GM19099 (cell line): ENCODE measurements around the gene SPON1.

Experiments used
- POLR2A ChIP-seq: IDR thresholded peaks from 3 replicates; pipeline ENCODE4 v1.6.1; 2011; ENCODE audit warnings: low read depth; ENCODE audit not compliant: insufficient read length; ENCODE audit errors: extremely low read depth

Gene SPON1

GRCh38 chr11:14218728-14219127 is 256.2 kb downstream of the SPON1 start:
- no peak for TF ChIP-seq POLR2A

GRCh38 chr11:14223636-14224288 is 261.2 kb downstream of the SPON1 start:
- no peak for TF ChIP-seq POLR2A

GRCh38 chr11:14224395-14224794 is 261.9 kb downstream of the SPON1 start:
- no peak for TF ChIP-seq POLR2A

- no peak for TF ChIP-seq POLR2A
These were observed 263.1 kb downstream of the SPON1 start for GRCh38 chr11:14225666-14226065.

- no peak for TF ChIP-seq POLR2A
These were observed 265.8 kb downstream of the SPON1 start for GRCh38 chr11:14228356-14228755.

GRCh38 chr11:14229472-14229871 is 266.9 kb downstream of the SPON1 start:
- no peak for TF ChIP-seq POLR2A

- TF ChIP-seq POLR2A: no peak
These were observed 267.9 kb downstream of the SPON1 start for GRCh38 chr11:14230407-14230806.

- TF ChIP-seq POLR2A: no peak
These were observed 270.1 kb downstream of the SPON1 start for GRCh38 chr11:14232652-14233051.

GRCh38 chr11:14234446-14234845 is 271.9 kb downstream of the SPON1 start:
- no peak for TF ChIP-seq POLR2A

- no peak for TF ChIP-seq POLR2A
These were observed 273.2 kb downstream of the SPON1 start for GRCh38 chr11:14235701-14236100.

GRCh38 chr11:14237444-14237961 is 275.0 kb downstream of the SPON1 start:
- no peak for TF ChIP-seq POLR2A

- no peak for TF ChIP-seq POLR2A
These were observed 277.7 kb downstream of the SPON1 start for GRCh38 chr11:14240221-14240620.

GRCh38 chr11:14240951-14241350 is 278.4 kb downstream of the SPON1 start:
- no peak for TF ChIP-seq POLR2A

GRCh38 chr11:14242187-14242586 is 279.7 kb downstream of the SPON1 start:
- no peak for TF ChIP-seq POLR2A

- TF ChIP-seq POLR2A: no peak
These were observed 280.2 kb downstream of the SPON1 start for GRCh38 chr11:14242733-14243132.

GRCh38 chr11:14244926-14245325 is 282.4 kb downstream of the SPON1 start:
- TF ChIP-seq POLR2A: no peak

GRCh38 chr11:14245444-14245843 is 282.9 kb downstream of the SPON1 start:
- TF ChIP-seq POLR2A: no peak
